ENCODE measurements around the gene JPH3.

DNA sequence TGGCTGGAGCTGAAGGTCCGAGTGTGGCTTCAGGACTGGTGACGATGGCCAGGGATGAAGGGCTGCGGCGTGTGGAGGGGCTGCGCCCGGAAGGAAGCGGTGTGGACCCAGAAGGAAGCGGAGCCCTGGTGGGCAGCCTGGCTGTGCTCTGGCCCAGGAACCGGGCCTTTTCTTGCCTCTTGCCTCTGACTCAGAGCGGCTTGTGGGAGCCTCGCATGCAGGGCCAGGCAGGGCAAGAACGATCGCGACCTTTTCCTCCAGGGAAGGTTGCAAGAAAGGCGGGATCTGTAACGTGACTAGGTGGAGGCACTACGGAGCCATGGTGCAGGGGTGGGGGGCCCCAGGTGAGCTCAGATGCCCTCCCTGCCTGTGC is 78.0 kb downstream of the JPH3 start:
- TF ChIP-seq FOXM1 (IDR thresholded peaks at IDR 0.05; ENCODE audit: borderline replicate concordance) = no peak
- no peak for TF ChIP-seq ARNT (IDR thresholded peaks at IDR 0.05)
- TF ChIP-seq ZNF384 (IDR thresholded peaks at IDR 0.05) = no peak
- TF ChIP-seq HDGF (IDR thresholded peaks at IDR 0.05; ENCODE audit: borderline replicate concordance) = no peak
- TF ChIP-seq BHLHE40 (IDR thresholded peaks at IDR 0.05; ENCODE audit: borderline replicate concordance) = no peak
- TF ChIP-seq ELF4 (IDR thresholded peaks at IDR 0.05) = no peak
- TF ChIP-seq SP1 (IDR thresholded peaks at IDR 0.05) = no peak
- TF ChIP-seq FOXK2 (IDR thresholded peaks at IDR 0.05) = no peak

All from HEK293T (cell line).